Astrocyte (in vitro differentiated cells and primary cell): ENCODE measurements around the gene STRIP2.

Experiments used
- CTCF ChIP-seq: IDR thresholded peaks from 2 replicates; pipeline ENCODE4 v1.5.1; 2011; ENCODE audit warnings: low read depth, mild to moderate bottlenecking, inconsistent platforms, low read length, moderate library complexity; ENCODE audit not compliant: insufficient read depth
- EZH2 ChIP-seq: IDR thresholded peaks from 2 replicates; pipeline ENCODE4 v1.6.1; 2012; ENCODE audit warnings: mild to moderate bottlenecking, low read length, inconsistent platforms; ENCODE audit not compliant: insufficient read depth

GRCh38 chr7:129385598-129385997 lies 48.6 kb upstream of the STRIP2 start:
- TF ChIP-seq CTCF = no peak
- no peak for TF ChIP-seq EZH2
